ENCODE results near the gene PDE6H. TPM values are rescaled to one million over a fixed set of nuclear protein-coding genes. Genes with fewer than 3 reads are reported as not detected.

PDE6H gene
- total RNA-seq, 5 donors from 2014 or later (not counting 1 experiment from before 2014, with no cell fraction given), result not detected

DNA sequence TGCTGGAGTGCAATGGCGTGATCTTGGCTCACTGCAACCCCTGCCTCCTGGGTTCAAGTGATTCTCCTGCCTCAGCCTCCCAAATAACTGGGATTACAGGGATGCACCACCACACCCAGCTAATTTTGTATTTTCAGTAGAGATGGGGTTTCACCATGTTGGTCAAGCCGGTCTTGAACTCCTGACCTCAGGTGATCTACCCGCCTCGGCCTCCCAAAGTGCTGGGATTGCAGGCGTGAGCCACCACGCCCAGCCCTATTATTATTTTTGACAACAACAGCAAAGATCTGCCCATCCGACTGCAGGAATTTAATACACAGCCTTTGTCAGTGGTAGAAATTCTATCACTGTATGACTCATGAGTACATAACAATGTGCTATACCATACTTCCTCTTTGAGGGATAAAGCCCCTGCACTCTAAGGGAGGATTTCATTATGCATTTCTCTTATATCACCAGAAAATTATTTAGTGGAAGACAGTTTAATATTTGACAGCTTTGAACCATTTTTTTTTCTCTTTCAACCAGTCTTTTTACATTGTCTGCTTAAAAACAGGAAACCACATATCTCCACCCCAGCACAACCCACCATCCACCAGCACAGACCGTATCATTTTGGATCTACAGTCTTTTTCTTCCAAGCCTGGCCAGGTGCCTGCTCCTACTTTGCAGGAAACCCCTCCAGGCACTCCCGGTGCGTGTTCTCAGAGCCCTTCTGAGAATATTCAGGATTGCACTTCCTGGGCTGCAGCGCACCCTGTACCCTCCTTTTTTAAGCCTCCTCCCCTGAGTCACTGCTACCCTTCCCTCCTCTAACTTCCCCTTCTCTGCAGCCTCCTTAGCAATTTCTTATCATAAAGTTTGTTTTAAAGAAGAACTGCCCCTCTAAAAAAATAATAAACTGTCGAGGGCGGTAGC lies 12.0 kb upstream of the PDE6H start:
- no peaks in the 10 kb centered on the region for H3K27me3 ChIP-seq (replicated peaks in 1 of 2; ENCODE audit: control insufficient read depth in 2 of 2, extremely low read depth in 1 of 2, insufficient read depth in 2 of 2, low read length in 1 of 2)
- H3K9me3 Mint-ChIP-seq, result peaks cover 0 to 4% (median 0%) of the 10 kb centered on the region in 3 donors
- peaks cover 34% of the 10 kb centered on the region for H3K36me3 Mint-ChIP-seq
- H3K4me1 ChIP-seq (ENCODE audit: control insufficient read depth in 1 of 2, extremely low read depth in 1 of 2, insufficient read depth in 2 of 2, low read length in 2 of 2), result peaks cover 41 to 49% of the 10 kb centered on the region in 2 experiments
- POLR2A ChIA-PET, result interaction anchor here (0.6 to 2.9 kb wide), 10 partner anchors 8 to 190 kb away, joined by 3 to 22 read pairs (median 6); partner anchors contain the start of genes C12orf60 (in 1 of the 2) and WBP11 (in 1 of the 2)
- peaks cover 0 to 12% of the 10 kb centered on the region in 2 donors for H3K36me3 ChIP-seq (ENCODE audit: control insufficient read depth in 2 of 2, extremely low read depth in 1 of 2, insufficient read depth in 1 of 2, low read length in 1 of 2)
- peak overlapping the region; percentile 97 for H3K27ac ChIP-seq (ENCODE audit: low read length)
- H3K4me3 Mint-ChIP-seq, result peak overlapping the region; percentile 97 to 98 (median 98)
- peak overlapping the region; percentile 77 to 88 for H3K4me3 ChIP-seq (ENCODE audit: control insufficient read depth in 1 of 2, extremely low read depth in 1 of 2, low read length in 1 of 2)
- CTCF ChIA-PET, result interaction anchor here in 1 of 2 donors (0.6 to 3.2 kb wide), 9 partner anchors 8 to 191 kb away, joined by 3 to 18 read pairs (median 5); partner anchors contain the start of gene ERP27
- peak overlapping the region; percentile 95 to 98 for H3K27ac Mint-ChIP-seq
- peaks cover 66 to 77% (median 71%) of the 10 kb centered on the region in 3 donors for H3K4me1 Mint-ChIP-seq
- peak; percentile 51 to 62 (median 61) for ATAC-seq (replicated peaks in 1 of 4)
- peak in 34 of 35 experiments; percentile 26 to 75 (median 54) for DNase-seq
- H3K27me3 Mint-ChIP-seq, result no peaks in the 10 kb centered on the region
- 0% methylated on average over 8 of the region's 13 CpGs for WGBS (ENCODE audit: insufficient coverage)
- no peaks in the 10 kb centered on the region for H3K9me3 ChIP-seq

DNA sequence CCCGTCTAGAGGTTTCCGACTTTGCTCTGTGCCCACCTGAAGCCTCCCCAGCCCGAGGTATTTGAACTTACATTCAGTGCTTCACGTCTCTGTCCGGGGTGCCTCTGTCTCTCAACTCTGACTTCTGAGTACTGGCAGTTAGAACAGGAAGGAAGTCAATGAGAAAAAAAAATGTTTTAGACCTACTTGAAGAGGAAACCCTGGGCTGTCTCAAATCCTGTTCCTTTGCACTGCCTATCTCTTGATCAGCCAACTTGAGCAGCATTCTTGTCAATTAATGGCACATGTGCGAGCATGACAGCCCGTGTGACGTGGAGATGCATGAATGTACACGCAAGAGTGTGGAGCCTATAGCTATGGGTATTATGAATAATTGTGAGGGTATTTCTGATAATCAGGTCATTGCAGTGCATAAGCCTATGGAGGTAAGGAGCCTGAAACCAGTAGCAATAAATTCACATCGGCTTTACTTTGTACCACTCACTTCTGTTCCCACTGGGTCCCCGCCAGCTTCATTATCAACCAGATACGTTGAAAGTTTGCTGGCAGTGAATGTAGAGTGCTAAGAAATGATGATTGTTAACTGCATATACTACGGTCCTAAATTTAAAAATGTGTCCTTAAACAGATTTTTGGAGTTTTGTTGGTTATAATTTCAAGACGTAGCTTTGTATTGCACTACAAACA lies 11.2 kb upstream of the PDE6H start, which contains the start of gene ARHGDIB:
ARHGDIB (minus strand) TSS at position 136 of the 687 bp plus-strand sequence. CDS start 10,889 bp downstream, outside the sequence.
- peaks cover 0 to 10% of the 10 kb centered on the region in 2 donors for H3K36me3 ChIP-seq (ENCODE audit: control insufficient read depth in 2 of 2, extremely low read depth in 1 of 2, insufficient read depth in 1 of 2, low read length in 1 of 2)
- POLR2A ChIA-PET, result interaction anchor here (0.6 to 2.9 kb wide), 12 partner anchors 9 to 191 kb away, joined by 3 to 22 read pairs (median 4); partner anchors contain the start of genes C12orf60 (in 1 of the 2) and WBP11 (in 1 of the 2)
- peak in 34 of 35 experiments; percentile 54 to 95 (median 87) for DNase-seq
- Mint-ChIP-seq H3K36me3 (peaks cover 31% of the 10 kb centered on the region), H3K4me3 (peak within 1 kb of the TSS; percentile 97 to 98 (median 98)), H3K9me3 (peaks cover 0 to 4% (median 0%) of the 10 kb centered on the region in 3 donors), H3K27me3 (no peaks in the 10 kb centered on the region), H3K27ac (peak within 1 kb of the TSS; percentile 95 to 98), H3K4me1 (peaks cover 60 to 74% (median 69%) of the 10 kb centered on the region in 3 donors)
- WGBS (ENCODE audit: insufficient coverage), result 0% methylated on average over 3 of the region's 14 CpGs
- peak; percentile 79 to 82 (median 81) for ATAC-seq (replicated peaks in 1 of 4)
- peak within 1 kb of the TSS; percentile 77 to 88 for H3K4me3 ChIP-seq (ENCODE audit: control insufficient read depth in 1 of 2, extremely low read depth in 1 of 2, low read length in 1 of 2)
- H3K27me3 ChIP-seq (replicated peaks in 1 of 2; ENCODE audit: control insufficient read depth in 2 of 2, extremely low read depth in 1 of 2, insufficient read depth in 2 of 2, low read length in 1 of 2), result no peaks in the 10 kb centered on the region
- no peaks in the 10 kb centered on the region for H3K9me3 ChIP-seq
- peak within 1 kb of the TSS; percentile 97 for H3K27ac ChIP-seq (ENCODE audit: low read length)
- peaks cover 34 to 42% of the 10 kb centered on the region in 2 experiments for H3K4me1 ChIP-seq (ENCODE audit: control insufficient read depth in 1 of 2, extremely low read depth in 1 of 2, insufficient read depth in 2 of 2, low read length in 2 of 2)
- CTCF ChIA-PET, result interaction anchor here in 1 of 2 donors (0.6 to 3.2 kb wide), 8 partner anchors 9 to 596 kb away, joined by 3 to 18 read pairs (median 4); partner anchors contain the start of genes ATF7IP and ERP27

GRCh38 chr12:14962153-14962539 lies 10.7 kb upstream of the PDE6H start:
- Mint-ChIP-seq H3K4me1 (peaks cover 55 to 69% (median 65%) of the 10 kb centered on the region in 3 donors), H3K27me3 (no peaks in the 10 kb centered on the region), H3K4me3 (peak overlapping the region; percentile 97 to 98 (median 98)), H3K36me3 (peaks cover 27% of the 10 kb centered on the region), H3K27ac (peak overlapping the region; percentile 95 to 98), H3K9me3 (peaks cover 0 to 4% (median 0%) of the 10 kb centered on the region in 3 donors)
- Histone ChIP-seq H3K27me3 (replicated peaks in 1 of 2; ENCODE audit: control insufficient read depth in 2 of 2, extremely low read depth in 1 of 2, insufficient read depth in 2 of 2, low read length in 1 of 2) (no peaks in the 10 kb centered on the region), H3K36me3 (ENCODE audit: control insufficient read depth in 2 of 2, extremely low read depth in 1 of 2, insufficient read depth in 1 of 2, low read length in 1 of 2) (peaks cover 0 to 7% of the 10 kb centered on the region in 2 donors), H3K27ac (ENCODE audit: low read length) (peak overlapping the region; percentile 97), H3K4me1 (ENCODE audit: control insufficient read depth in 1 of 2, extremely low read depth in 1 of 2, insufficient read depth in 2 of 2, low read length in 2 of 2) (peaks cover 31 to 37% of the 10 kb centered on the region in 2 experiments), H3K9me3 (no peaks in the 10 kb centered on the region), H3K4me3 (ENCODE audit: control insufficient read depth in 1 of 2, extremely low read depth in 1 of 2, low read length in 1 of 2) (peak overlapping the region; percentile 77 to 88)
- ChIA-PET CTCF (interaction anchor here (0.6 to 3.2 kb wide), 8 partner anchors 10 to 740 kb away, joined by 3 to 18 read pairs (median 4); partner anchors contain the start of genes ATF7IP (in 1 of the 2) and ERP27 (in 1 of the 2)), POLR2A (interaction anchor here (0.6 to 2.9 kb wide), 11 partner anchors 10 to 192 kb away, joined by 3 to 22 read pairs (median 4); partner anchors contain the start of genes C12orf60 (in 1 of the 2) and WBP11 (in 1 of the 2))
- ATAC-seq (replicated peaks in 1 of 4) (no peak), DNase-seq (peak in 1 of 35 experiments; percentile 54)
- WGBS (ENCODE audit: insufficient coverage), result no CpG with 5 or more reads among the region's 3 CpGs

GRCh38 chr12:14962797-14963196 lies 10.0 kb upstream of the PDE6H start:
- WGBS (ENCODE audit: insufficient coverage), result no CpG with 5 or more reads among the region's 3 CpGs
- Histone ChIP-seq H3K9me3 (no peaks in the 10 kb centered on the region), H3K27me3 (replicated peaks in 1 of 2; ENCODE audit: control insufficient read depth in 2 of 2, extremely low read depth in 1 of 2, insufficient read depth in 2 of 2, low read length in 1 of 2) (no peaks in the 10 kb centered on the region), H3K4me1 (ENCODE audit: control insufficient read depth in 1 of 2, extremely low read depth in 1 of 2, insufficient read depth in 2 of 2, low read length in 2 of 2) (peaks cover 24 to 31% of the 10 kb centered on the region in 2 experiments), H3K27ac (ENCODE audit: low read length) (peak overlapping the region; percentile 97), H3K4me3 (ENCODE audit: control insufficient read depth in 1 of 2, extremely low read depth in 1 of 2, low read length in 1 of 2) (no peak overlapping the region), H3K36me3 (ENCODE audit: control insufficient read depth in 2 of 2, extremely low read depth in 1 of 2, insufficient read depth in 1 of 2, low read length in 1 of 2) (peaks cover 0 to 2% of the 10 kb centered on the region in 2 donors)
- peak overlapping the region; percentile 95 to 98 for H3K27ac Mint-ChIP-seq
- H3K9me3 Mint-ChIP-seq, result peaks cover 0 to 4% (median 0%) of the 10 kb centered on the region in 3 donors
- DNase-seq (no peak), ATAC-seq (replicated peaks in 1 of 4) (no peak)
- H3K36me3 Mint-ChIP-seq, result peaks cover 23% of the 10 kb centered on the region
- peak overlapping the region; percentile 32 to 98 (median 97) for H3K4me3 Mint-ChIP-seq
- POLR2A ChIA-PET, result interaction anchor here (0.6 to 2.9 kb wide), 6 partner anchors 11 to 192 kb away, joined by 3 to 22 read pairs (median 9); partner anchors contain the start of genes C12orf60 (in 1 of the 2) and WBP11 (in 1 of the 2)
- no peaks in the 10 kb centered on the region for H3K27me3 Mint-ChIP-seq
- CTCF ChIA-PET, result interaction anchor here (0.6 to 3.2 kb wide), 2 partner anchors 33 to 741 kb away, joined by 4 to 18 read pairs; no protein-coding TSS in a partner anchor
- peaks cover 55 to 69% (median 63%) of the 10 kb centered on the region in 3 donors for H3K4me1 Mint-ChIP-seq

DNA sequence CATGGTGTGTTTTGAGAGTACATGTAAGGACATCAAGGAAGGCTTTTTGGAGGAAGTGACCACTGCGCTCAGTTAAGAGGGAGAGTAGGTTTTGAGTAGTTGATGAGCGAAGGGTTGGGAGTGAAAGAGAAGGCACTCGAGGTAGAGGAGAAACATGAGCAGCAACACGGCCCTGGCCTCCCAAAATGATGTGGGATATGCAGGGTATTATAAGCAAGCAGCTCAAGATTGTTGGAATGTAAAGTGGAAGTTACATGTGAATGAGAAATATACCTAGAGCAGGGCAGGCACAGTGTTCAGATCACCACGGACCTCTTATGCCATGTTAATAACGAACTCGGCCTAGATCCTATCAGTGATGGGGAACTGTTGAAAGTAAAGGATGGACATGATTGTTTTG lies 9.3 kb upstream of the PDE6H start:
- peaks cover 20 to 29% of the 10 kb centered on the region in 2 experiments for H3K4me1 ChIP-seq (ENCODE audit: control insufficient read depth in 1 of 2, extremely low read depth in 1 of 2, insufficient read depth in 2 of 2, low read length in 2 of 2)
- H3K27me3 ChIP-seq (replicated peaks in 1 of 2; ENCODE audit: control insufficient read depth in 2 of 2, extremely low read depth in 1 of 2, insufficient read depth in 2 of 2, low read length in 1 of 2), result no peaks in the 10 kb centered on the region
- no peaks in the 10 kb centered on the region for H3K9me3 ChIP-seq
- Mint-ChIP-seq H3K4me1 (peaks cover 52 to 64% (median 60%) of the 10 kb centered on the region in 3 donors), H3K36me3 (peaks cover 17% of the 10 kb centered on the region), H3K9me3 (peaks cover 0 to 4% (median 0%) of the 10 kb centered on the region in 3 donors), H3K27ac (peak overlapping the region; percentile 95 to 98), H3K27me3 (no peaks in the 10 kb centered on the region), H3K4me3 (peak overlapping the region in 1 of 3 donors; percentile 97)
- ATAC-seq (replicated peaks in 1 of 4) (no peak), DNase-seq (no peak)
- peak overlapping the region; percentile 97 for H3K27ac ChIP-seq (ENCODE audit: low read length)
- H3K4me3 ChIP-seq (ENCODE audit: control insufficient read depth in 1 of 2, extremely low read depth in 1 of 2, low read length in 1 of 2), result no peak overlapping the region
- POLR2A ChIA-PET, result interaction anchor here (1.0 to 2.2 kb wide), 2 partner anchors 28 to 160 kb away, joined by 3 to 8 read pairs; partner anchors contain the start of genes C12orf60 (in 1 of the 2) and WBP11 (in 1 of the 2)
- CTCF ChIA-PET, result interaction anchor here (0.9 to 3.2 kb wide), 2 partner anchors 23 to 33 kb away, joined by 3 to 18 read pairs; no protein-coding TSS in a partner anchor
- WGBS (ENCODE audit: insufficient coverage), result 86% methylated on average over 7 of the region's 7 CpGs
- H3K36me3 ChIP-seq (ENCODE audit: control insufficient read depth in 2 of 2, extremely low read depth in 1 of 2, insufficient read depth in 1 of 2, low read length in 1 of 2), result no peaks in the 10 kb centered on the region

Measured in T-cell (primary cell).